ENCODE measurements around the gene COL9A3. TPM values are rescaled to one million over a fixed set of nuclear protein-coding genes. Genes with fewer than 3 reads are reported as not detected.

Gene COL9A3
- total RNA-seq, 2 donors from 2014 or later: 0.54 to 3.1 TPM

GRCh38 chr20:62885896-62886708 lies 69.3 kb downstream of the COL9A3 start:
- Histone ChIP-seq H3K27ac (no peak overlapping the region), H3K27me3 (replicated peaks; ENCODE audit: insufficient read depth) (no peaks in the 10 kb centered on the region), H3K36me3 (peaks cover 49% of the 10 kb centered on the region), H3K4me3 (no peak overlapping the region), H3K9me3 (no peaks in the 10 kb centered on the region), H3K4me1 (ENCODE audit: control insufficient read depth in 1 of 2, low read depth in 2 of 2) (no peaks in the 10 kb centered on the region)
- ATAC-seq (ENCODE audit: insufficient number of reproducible peaks, low FRiP score, low read depth) (no peak), DNase-seq (ENCODE audit: low spot score) (no peak)
- no peak for TF ChIP-seq CTCF (IDR thresholded peaks at IDR 0.05)

- peaks cover 49% of the 10 kb centered on the region for H3K36me3 ChIP-seq
- no peaks in the 10 kb centered on the region for H3K27me3 ChIP-seq (replicated peaks; ENCODE audit: insufficient read depth)
- no peak for ATAC-seq (ENCODE audit: insufficient number of reproducible peaks, low FRiP score, low read depth)
- no peak for DNase-seq (ENCODE audit: low spot score)
- no peak overlapping the region for H3K4me3 ChIP-seq
- no peak for TF ChIP-seq CTCF (IDR thresholded peaks at IDR 0.05)
- no peaks in the 10 kb centered on the region for H3K9me3 ChIP-seq
- no peak overlapping the region for H3K27ac ChIP-seq
- H3K4me1 ChIP-seq (ENCODE audit: control insufficient read depth in 1 of 2, low read depth in 2 of 2): no peaks in the 10 kb centered on the region
Observed at GRCh38 chr20:62886709-62887058, 69.8 kb downstream of the COL9A3 start.

GRCh38 chr20:62887152-62887859 lies 70.5 kb downstream of the COL9A3 start:
- H3K9me3 ChIP-seq: no peaks in the 10 kb centered on the region
- DNase-seq (ENCODE audit: low spot score) (no peak), ATAC-seq (ENCODE audit: insufficient number of reproducible peaks, low FRiP score, low read depth) (no peak)
- peaks cover 52% of the 10 kb centered on the region for H3K36me3 ChIP-seq
- H3K27ac ChIP-seq: no peak overlapping the region
- no peaks in the 10 kb centered on the region for H3K4me1 ChIP-seq (ENCODE audit: control insufficient read depth in 1 of 2, low read depth in 2 of 2)
- H3K4me3 ChIP-seq: no peak overlapping the region
- TF ChIP-seq CTCF (IDR thresholded peaks at IDR 0.05): no peak
- no peaks in the 10 kb centered on the region for H3K27me3 ChIP-seq (replicated peaks; ENCODE audit: insufficient read depth)

GRCh38 chr20:62887860-62888239 lies 71.0 kb downstream of the COL9A3 start:
- no peak for DNase-seq (ENCODE audit: low spot score)

More at GRCh38 chr20:62887860-62888239, 71.0 kb downstream of the COL9A3 start:
- TF ChIP-seq CTCF (IDR thresholded peaks at IDR 0.05): no peak
- no peaks in the 10 kb centered on the region for H3K4me1 ChIP-seq (ENCODE audit: control insufficient read depth in 1 of 2, low read depth in 2 of 2)
- no peak for ATAC-seq (ENCODE audit: insufficient number of reproducible peaks, low FRiP score, low read depth)
- peaks cover 58% of the 10 kb centered on the region for H3K36me3 ChIP-seq
- no peak overlapping the region for H3K27ac ChIP-seq
- H3K27me3 ChIP-seq (replicated peaks; ENCODE audit: insufficient read depth): no peaks in the 10 kb centered on the region
- no peak overlapping the region for H3K4me3 ChIP-seq
- H3K9me3 ChIP-seq: no peaks in the 10 kb centered on the region
